Mammary epithelial cell (primary cell): ENCODE data around the gene LACC1.

Experiments used
- CTCF ChIP-seq, 2 donors: IDR thresholded peaks in 1 of 2; conservative IDR thresholded peaks in 1 of 2; 2 replicates each; pipeline ENCODE4 v1.5.1; 2011 to 2012; ENCODE audit warnings: inconsistent platforms in 2 of 2, low read length in 2 of 2, mild to moderate bottlenecking in 2 of 2, control low read depth in 1 of 2, low read depth in 1 of 2; ENCODE audit not compliant: insufficient read depth in 1 of 2; ENCODE audit errors: extremely low read depth in 1 of 2
- EZH2 ChIP-seq: IDR thresholded peaks from 2 replicates; pipeline ENCODE4 v1.6.1; 2012; ENCODE audit warnings: low read length, inconsistent platforms, borderline replicate concordance

- TF ChIP-seq CTCF (conservative IDR thresholded peaks at IDR 0.05 in 1 of 2, IDR thresholded peaks at IDR 0.05 in 1 of 2; ENCODE audit: extremely low read depth in 1 of 2, insufficient read depth in 1 of 2, low read depth in 1 of 2, low read length in 2 of 2): no peak
- TF ChIP-seq EZH2: no peak
These were observed 40.8 kb upstream of the LACC1 start for GRCh38 chr13:43838909-43839308.
